Cardiac muscle cell (in vitro differentiated cells and primary cell): ENCODE results near the gene TSEN54. TPM values are rescaled to one million over a fixed set of nuclear protein-coding genes. Genes with fewer than 3 reads are reported as not detected.

ENCODE experiments used
- DNase-seq, 2 donors: peaks; one replicate each; pipeline versions ENCODE4 v3.0.0 to v3.0.0-alpha.2; 2010 to 2017; ENCODE audit warnings: low read depth in 1 of 2, low spot score in 1 of 2
- H3K27ac ChIP-seq: fragments of 200-600 bp; sonication (generic); 2 replicates; pipeline ENCODE4 v1.5.1; 2016
- H3K27me3 ChIP-seq: fragments of 200-600 bp; sonication (generic); 2 replicates; pipeline ENCODE4 v1.6.0; 2016; ENCODE audit warnings: control low read depth
- H3K36me3 ChIP-seq: fragments of 200-600 bp; sonication (generic); 2 replicates; pipeline ENCODE4 v1.5.1; 2016; ENCODE audit warnings: control low read depth
- H3K4me1 ChIP-seq: fragments of 200-600 bp; sonication (generic); 2 replicates; pipeline ENCODE4 v1.8.1; 2017; ENCODE audit warnings: low read depth, mild to moderate bottlenecking, mixed run types
- H3K4me3 ChIP-seq: fragments of 200-600 bp; sonication (generic); 2 replicates; pipeline ENCODE4 v1.5.1; 2016; ENCODE audit warnings: mild to moderate bottlenecking
- H3K9me3 ChIP-seq: fragments of 200-600 bp; sonication (generic); 2 replicates; pipeline ENCODE4 v1.5.1; 2017; ENCODE audit warnings: low read depth, mild to moderate bottlenecking, control low read depth
- CTCF ChIP-seq: IDR thresholded peaks from 2 replicates; pipeline ENCODE4 v1.5.1; 2012; ENCODE audit warnings: low read depth, mild to moderate bottlenecking, low read length
- polyA plus RNA-seq: library from polyadenylated mRNA; unstranded; fragments of >200 nt; fragmentation: Nextera tagmentation; extraction: Ambion mirVana; gene quantifications from 2 replicates; pipeline ENCODE4 v1.2.1, GENCODE V29; 2016
- total RNA-seq: library from RNA; depleted of rRNA; stranded (reverse); fragments of >200 nt; gene quantifications from 2 replicates; pipeline ENCODE4 v1.2.3, GENCODE V29; 2016

Gene TSEN54
- total and polyA plus RNA-seq, 2 experiments from 2014 or later: 64.4 to 70.5 TPM

- Histone ChIP-seq H3K9me3 (no peaks in the 10 kb centered on the region), H3K27ac (no peak overlapping the region), H3K27me3 (no peaks in the 10 kb centered on the region), H3K36me3 (no peaks in the 10 kb centered on the region), H3K4me1 (no peaks in the 10 kb centered on the region), H3K4me3 (no peak overlapping the region)
- no peak for DNase-seq
- TF ChIP-seq CTCF: no peak
These were observed 46.9 kb downstream of the TSEN54 start for GRCh38 chr17:75563063-75563758.

GRCh38 chr17:75564195-75564594, 47.9 kb downstream of the TSEN54 start:
- Histone ChIP-seq H3K27ac (no peak overlapping the region), H3K27me3 (no peaks in the 10 kb centered on the region), H3K9me3 (no peaks in the 10 kb centered on the region), H3K36me3 (no peaks in the 10 kb centered on the region), H3K4me3 (no peak overlapping the region), H3K4me1 (no peaks in the 10 kb centered on the region)
- no peak for TF ChIP-seq CTCF
- no peak for DNase-seq

GRCh38 chr17:75565066-75565465, 48.7 kb downstream of the TSEN54 start:
- H3K4me1 ChIP-seq: no peaks in the 10 kb centered on the region
- H3K36me3 ChIP-seq: no peaks in the 10 kb centered on the region
- H3K27ac ChIP-seq: no peak overlapping the region
- H3K9me3 ChIP-seq: no peaks in the 10 kb centered on the region
- H3K4me3 ChIP-seq: no peak overlapping the region
- no peaks in the 10 kb centered on the region for H3K27me3 ChIP-seq
- peak in 1 of 2 donors; percentile 26 for DNase-seq
- TF ChIP-seq CTCF: no peak

GRCh38 chr17:75565618-75566017, 49.3 kb downstream of the TSEN54 start:
- Histone ChIP-seq H3K4me3 (no peak overlapping the region), H3K4me1 (no peaks in the 10 kb centered on the region), H3K36me3 (no peaks in the 10 kb centered on the region), H3K27me3 (no peaks in the 10 kb centered on the region), H3K27ac (no peak overlapping the region), H3K9me3 (no peaks in the 10 kb centered on the region)
- DNase-seq: no peak
- TF ChIP-seq CTCF: no peak

GRCh38 chr17:75566416-75566815, 50.1 kb downstream of the TSEN54 start:
- no peak overlapping the region for H3K4me3 ChIP-seq
- no peaks in the 10 kb centered on the region for H3K4me1 ChIP-seq
- no peak overlapping the region for H3K27ac ChIP-seq
- no peaks in the 10 kb centered on the region for H3K27me3 ChIP-seq
- DNase-seq: no peak
- TF ChIP-seq CTCF: no peak
- no peaks in the 10 kb centered on the region for H3K36me3 ChIP-seq
- H3K9me3 ChIP-seq: no peaks in the 10 kb centered on the region
